Measurements from ENCODE around the gene HLA-DPA1. TPM values are rescaled to one million over a fixed set of nuclear protein-coding genes. Genes with fewer than 3 reads are reported as not detected.

The HLA-DPA1 gene
- polyA plus RNA-seq, 1 experiment = 0.10 TPM

- Histone ChIP-seq H3K9me3 (ENCODE audit: control insufficient read depth, insufficient read depth, low read length) (no peaks in the 10 kb centered on the region), H3K27ac (ENCODE audit: low read depth, low read length) (no peak overlapping the region), H3K27me3 (ENCODE audit: control insufficient read depth, insufficient read depth, low read length) (peaks cover 39% of the 10 kb centered on the region), H3K4me3 (ENCODE audit: low read depth, low read length) (no peak overlapping the region)
- DNase-seq (ENCODE audit: low read depth, low spot score) = no peak
- CTCF ChIA-PET = interaction anchor here (0.5 to 6.4 kb wide), 5 partner anchors 21 to 131 kb away, joined by 3 to 54 read pairs (median 7); no protein-coding TSS in a partner anchor
- no peak for TF ChIP-seq CTCF (IDR thresholded peaks at IDR 0.05; ENCODE audit: low read depth, low read length)
- POLR2A ChIA-PET = interaction anchor here (0.6 kb wide), 1 partner anchor 130 kb away, joined by 3 read pairs; no protein-coding TSS in a partner anchor
Observed at GRCh38 chr6:33116841-33117711, 43.6 kb upstream of the HLA-DPA1 start.

- H3K9me3 ChIP-seq (ENCODE audit: control insufficient read depth, insufficient read depth, low read length) = no peaks in the 10 kb centered on the region
- POLR2A ChIA-PET = interaction anchor here (0.6 kb wide), 1 partner anchor 130 kb away, joined by 3 read pairs; no protein-coding TSS in a partner anchor
- H3K27ac ChIP-seq (ENCODE audit: low read depth, low read length) = no peak overlapping the region
- H3K27me3 ChIP-seq (ENCODE audit: control insufficient read depth, insufficient read depth, low read length) = peaks cover 39% of the 10 kb centered on the region
- no peak for DNase-seq (ENCODE audit: low read depth, low spot score)
- TF ChIP-seq CTCF (IDR thresholded peaks at IDR 0.05; ENCODE audit: low read depth, low read length) = no peak
- CTCF ChIA-PET = interaction anchor here (0.7 to 6.4 kb wide), 4 partner anchors 33 to 132 kb away, joined by 3 to 54 read pairs (median 20); no protein-coding TSS in a partner anchor
- no peak overlapping the region for H3K4me3 ChIP-seq (ENCODE audit: low read depth, low read length)
Observed at GRCh38 chr6:33116417-33116816, 43.0 kb upstream of the HLA-DPA1 start.

- H3K4me3 ChIP-seq (ENCODE audit: low read depth, low read length) = no peak overlapping the region
- ChIA-PET POLR2A (no interaction called here), CTCF (interaction anchor here (0.9 to 1.1 kb wide), 2 partner anchors 34 to 134 kb away, joined by 5 to 13 read pairs; no protein-coding TSS in a partner anchor)
- DNase-seq (ENCODE audit: low read depth, low spot score) = no peak
- TF ChIP-seq CTCF (IDR thresholded peaks at IDR 0.05; ENCODE audit: low read depth, low read length) = no peak
- H3K27ac ChIP-seq (ENCODE audit: low read depth, low read length) = no peak overlapping the region
- no peaks in the 10 kb centered on the region for H3K9me3 ChIP-seq (ENCODE audit: control insufficient read depth, insufficient read depth, low read length)
- H3K27me3 ChIP-seq (ENCODE audit: control insufficient read depth, insufficient read depth, low read length) = peaks cover 37% of the 10 kb centered on the region
Observed at GRCh38 chr6:33114406-33114805, 41.0 kb upstream of the HLA-DPA1 start.

- Histone ChIP-seq H3K4me3 (ENCODE audit: low read depth, low read length) (no peak overlapping the region), H3K27ac (ENCODE audit: low read depth, low read length) (no peak overlapping the region), H3K9me3 (ENCODE audit: control insufficient read depth, insufficient read depth, low read length) (no peaks in the 10 kb centered on the region), H3K27me3 (ENCODE audit: control insufficient read depth, insufficient read depth, low read length) (peaks cover 37% of the 10 kb centered on the region)
- TF ChIP-seq CTCF (IDR thresholded peaks at IDR 0.05; ENCODE audit: low read depth, low read length) = no peak
- ChIA-PET CTCF (interaction anchor here (1.1 kb wide), 1 partner anchor 35 kb away, joined by 5 read pairs; no protein-coding TSS in a partner anchor), POLR2A (no interaction called here)
- DNase-seq (ENCODE audit: low read depth, low spot score) = no peak
Observed at GRCh38 chr6:33113755-33114154, 40.3 kb upstream of the HLA-DPA1 start.

GRCh38 chr6:33112148-33112547, 38.7 kb upstream of the HLA-DPA1 start:
- no peak for TF ChIP-seq CTCF (IDR thresholded peaks at IDR 0.05; ENCODE audit: low read depth, low read length)
- CTCF ChIA-PET = no interaction called here
- POLR2A ChIA-PET = interaction anchor here (1.3 kb wide), 1 partner anchor 140 kb away, joined by 3 read pairs; no protein-coding TSS in a partner anchor

More at GRCh38 chr6:33112148-33112547, 38.7 kb upstream of the HLA-DPA1 start:
- no peak overlapping the region for H3K4me3 ChIP-seq (ENCODE audit: low read depth, low read length)
- no peak overlapping the region for H3K27ac ChIP-seq (ENCODE audit: low read depth, low read length)
- H3K9me3 ChIP-seq (ENCODE audit: control insufficient read depth, insufficient read depth, low read length) = no peaks in the 10 kb centered on the region
- peaks cover 26% of the 10 kb centered on the region for H3K27me3 ChIP-seq (ENCODE audit: control insufficient read depth, insufficient read depth, low read length)
- DNase-seq (ENCODE audit: low read depth, low spot score) = no peak
